WTC11 (cell line): ENCODE results near the gene FKBP10. TPM values are rescaled to one million over a fixed set of nuclear protein-coding genes. Genes with fewer than 3 reads are reported as not detected.
A peak's percentile ranks its signal among the peaks of the same experiment; 100 is the strongest.

ENCODE experiments used
- ATAC-seq: fragments of 200-7000 bp; cut with Tn5 transposase; 2 replicates; pipeline ENCODE4 v1.10.0; 2021; ENCODE audit warnings: mild to moderate bottlenecking, moderate library complexity
- CTCF ChIA-PET: fragments of 300-600 bp; sonication (Branson Sonifier 250); formaldehyde crosslinking; loops from one replicate; lab custom pipeline; 2021; ENCODE audit warnings: antibody characterized with exemption; lab: Charles Lee
- POLR2A ChIA-PET: fragments of 350-600 bp; sonication (Branson Sonifier 250); formaldehyde crosslinking; loops from one replicate; lab custom pipeline; 2021; ENCODE audit warnings: antibody characterized with exemption; lab: Charles Lee
- DNase-seq: peaks from one replicate; pipeline ENCODE4 v3.0.0; 2021; ENCODE audit warnings: low spot score
- H3K27ac Mint-ChIP-seq: 2 replicates; pipeline ENCODE4 v1.8.0; 2021; ENCODE audit warnings: mixed read lengths
- H3K27me3 Mint-ChIP-seq: 2 replicates; pipeline ENCODE4 v1.8.0; 2021; ENCODE audit warnings: low read depth, mild to moderate bottlenecking, moderate library complexity, mixed read lengths
- H3K36me3 Mint-ChIP-seq: 2 replicates; pipeline ENCODE4 v1.8.0; 2021; ENCODE audit warnings: mixed read lengths
- H3K4me1 Mint-ChIP-seq: 2 replicates; pipeline ENCODE4 v1.8.0; 2022; ENCODE audit warnings: mixed read lengths
- H3K4me3 Mint-ChIP-seq: 2 replicates; pipeline ENCODE4 v1.8.0; 2021; ENCODE audit warnings: mild to moderate bottlenecking, moderate library complexity, mixed read lengths
- H3K9me3 Mint-ChIP-seq: 2 replicates; pipeline ENCODE4 v1.8.0; 2021; ENCODE audit warnings: mixed read lengths
- ARID4B ChIP-seq: sonication (generic); formaldehyde crosslinking; IDR thresholded peaks from 2 replicates; pipeline ENCODE4 v1.8.0; 2023; ENCODE audit warnings: missing genetic modification reagents, mild to moderate bottlenecking, borderline replicate concordance
- ATF2 ChIP-seq: sonication (generic); formaldehyde crosslinking; IDR thresholded peaks from 2 replicates; pipeline ENCODE4 v1.8.1; 2022; ENCODE audit warnings: low read depth, missing genetic modification reagents, borderline replicate concordance
- CREB1 ChIP-seq: sonication (generic); formaldehyde crosslinking; IDR thresholded peaks from 2 replicates; pipeline ENCODE4 v1.8.0; 2023; ENCODE audit warnings: mild to moderate bottlenecking, missing genetic modification reagents
- CREM ChIP-seq: sonication (generic); formaldehyde crosslinking; IDR thresholded peaks from 2 replicates; pipeline ENCODE4 v1.8.1; 2022; ENCODE audit warnings: mild to moderate bottlenecking, missing genetic modification reagents, moderate library complexity
- E2F4 ChIP-seq: sonication (generic); formaldehyde crosslinking; IDR thresholded peaks from 2 replicates; pipeline ENCODE4 v1.8.1; 2022; ENCODE audit warnings: low read depth, mild to moderate bottlenecking, moderate library complexity, missing genetic modification reagents, borderline replicate concordance
- FOXJ3 ChIP-seq: sonication (generic); formaldehyde crosslinking; IDR thresholded peaks from 2 replicates; pipeline ENCODE4 v1.9.0; 2021; ENCODE audit warnings: missing genetic modification reagents, mild to moderate bottlenecking, borderline replicate concordance
- FOXP4 ChIP-seq: sonication (generic); formaldehyde crosslinking; IDR thresholded peaks from 2 replicates; pipeline ENCODE4 v1.8.0; 2022; ENCODE audit warnings: mild to moderate bottlenecking, missing genetic modification reagents
- HMGA2 ChIP-seq: fragments of 250-450 bp; sonication (Bioruptor Pico); IDR thresholded peaks from 2 replicates; pipeline ENCODE4 v1.4.0; 2021; ENCODE audit warnings: mild to moderate bottlenecking, moderate library complexity
- HMGXB4 ChIP-seq: sonication (generic); formaldehyde crosslinking; IDR thresholded peaks from 2 replicates; pipeline ENCODE4 v1.8.1; 2023; ENCODE audit warnings: mild to moderate bottlenecking, moderate library complexity, missing genetic modification reagents
- MXD4 ChIP-seq: fragments of 250-450 bp; sonication (Bioruptor Pico); IDR thresholded peaks from 2 replicates; pipeline ENCODE4 v1.8.0; 2021; ENCODE audit warnings: mild to moderate bottlenecking, moderate library complexity, borderline replicate concordance
- NFATC4 ChIP-seq: fragments of 250-450 bp; sonication (Bioruptor Pico); IDR thresholded peaks from 2 replicates; pipeline ENCODE4 v1.9.0; 2021; ENCODE audit warnings: mild to moderate bottlenecking
- RELA ChIP-seq: sonication (generic); formaldehyde crosslinking; IDR thresholded peaks from 2 replicates; pipeline ENCODE4 v1.8.1; 2022; ENCODE audit warnings: missing genetic modification reagents, mild to moderate bottlenecking, borderline replicate concordance
- USF1 ChIP-seq: sonication (generic); formaldehyde crosslinking; IDR thresholded peaks from 2 replicates; pipeline ENCODE4 v1.8.0; 2022; ENCODE audit warnings: mild to moderate bottlenecking, missing genetic modification reagents
- ZBTB21 ChIP-seq: sonication (generic); formaldehyde crosslinking; IDR thresholded peaks from 2 replicates; pipeline ENCODE4 v1.8.1; 2023; ENCODE audit warnings: mild to moderate bottlenecking, missing genetic modification reagents, borderline replicate concordance
- ZNF219 ChIP-seq: sonication (generic); formaldehyde crosslinking; IDR thresholded peaks from 2 replicates; pipeline ENCODE4 v1.8.0; 2023; ENCODE audit warnings: missing genetic modification reagents, mild to moderate bottlenecking, borderline replicate concordance
- ZNF416 ChIP-seq: fragments of 250-450 bp; sonication (Bioruptor Pico); IDR thresholded peaks from 2 replicates; pipeline ENCODE4 v1.9.0; 2021; ENCODE audit warnings: mild to moderate bottlenecking, inconsistent platforms
- ZNF512 ChIP-seq: sonication (generic); formaldehyde crosslinking; IDR thresholded peaks from 2 replicates; pipeline ENCODE4 v1.8.1; 2022; ENCODE audit warnings: missing genetic modification reagents, borderline replicate concordance
- ZSCAN18 ChIP-seq: fragments of 250-450 bp; sonication (Bioruptor Pico); IDR thresholded peaks from 2 replicates; pipeline ENCODE4 v2.1.2; 2022; ENCODE audit warnings: mild to moderate bottlenecking, moderate library complexity
- total RNA-seq: library from RNA; stranded (reverse); gene quantifications from 3 replicates; pipeline ENCODE4 v1.2.3, GENCODE V29; 2021

Gene FKBP10
- total RNA-seq, 1 experiment from 2014 or later: 243 TPM

- peak overlapping the region; percentile 19; the same call in 1 of the 2 replicates for H3K27ac Mint-ChIP-seq
- DNase-seq (no peak), ATAC-seq (peak; percentile 2)
- TF ChIP-seq FOXJ3 (CRISPR knock-in tag): no peak
- TF ChIP-seq CREB1 (CRISPR knock-in tag): no peak
- TF ChIP-seq HMGXB4 (CRISPR knock-in tag): 0 out of 2 replicates have a peak, but pooled peaks have one; percentile 6
- TF ChIP-seq ZSCAN18: no peak
- TF ChIP-seq ZNF219 (CRISPR knock-in tag): no peak
- TF ChIP-seq FOXP4 (CRISPR knock-in tag): no peak
- TF ChIP-seq ZBTB21 (CRISPR knock-in tag): no peak
- TF ChIP-seq ZNF512 (CRISPR knock-in tag): no peak
- peaks cover 22% of the 10 kb centered on the region for H3K36me3 Mint-ChIP-seq
- peaks cover 28% of the 10 kb centered on the region for H3K4me1 Mint-ChIP-seq
- no peaks in the 10 kb centered on the region for H3K9me3 Mint-ChIP-seq
- POLR2A ChIA-PET: interaction anchor here (1.0 to 4.3 kb wide), 4 partner anchors 28 to 124 kb away, joined by 3 to 62 read pairs (median 6); partner anchors contain the start of genes EIF1, HAP1 and JUP
- H3K27me3 Mint-ChIP-seq: peaks cover 7% of the 10 kb centered on the region
- CTCF ChIA-PET: interaction anchor here (0.9 to 4.6 kb wide), 5 partner anchors 11 to 76 kb away, joined by 3 to 91 read pairs (median 20); partner anchors contain the start of genes JUP and KLHL11
- peak overlapping the region; percentile 98 for H3K4me3 Mint-ChIP-seq
These were observed 412 bp downstream of the FKBP10 start for GRCh38 chr17:41813152-41813680.

GRCh38 chr17:41813699-41814124 lies 908 bp downstream of the FKBP10 start:
- Mint-ChIP-seq H3K9me3 (no peaks in the 10 kb centered on the region), H3K27ac (peak overlapping the region; percentile 60; the same call in 1 of the 2 replicates), H3K27me3 (peaks cover 7% of the 10 kb centered on the region), H3K36me3 (peaks cover 22% of the 10 kb centered on the region), H3K4me3 (peak overlapping the region; percentile 98), H3K4me1 (peaks cover 32% of the 10 kb centered on the region)
- ChIA-PET POLR2A (interaction anchor here (4.3 kb wide), 1 partner anchor 29 kb away, joined by 62 read pairs; the partner anchor contains the start of gene JUP), CTCF (interaction anchor here (1.5 to 4.6 kb wide), 3 partner anchors 12 to 76 kb away, joined by 5 to 91 read pairs (median 46); partner anchors contain the start of gene JUP)
- ATAC-seq (no peak), DNase-seq (no peak)
- TF ChIP-seq NFATC4 (CRISPR knock-in tag) (no peak), MXD4 (CRISPR knock-in tag) (no peak), ZNF416 (CRISPR knock-in tag) (no peak), CREM (CRISPR knock-in tag) (no peak), RELA (no peak), USF1 (CRISPR knock-in tag) (no peak), ARID4B (CRISPR knock-in tag) (no peak), ATF2 (no peak), E2F4 (no peak), HMGA2 (CRISPR knock-in tag) (no peak)
